Ishikawa (cell line): Measurements from ENCODE around the gene NEO1.

Source experiments
- CEBPB ChIP-seq: IDR thresholded peaks from 2 replicates; pipeline ENCODE4 v1.6.1; 2012
- CREB1 ChIP-seq: IDR thresholded peaks from 2 replicates; pipeline ENCODE4 v1.6.1; 2012; ENCODE audit warnings: low read depth
- EGR1 ChIP-seq: IDR thresholded peaks from 2 replicates; pipeline ENCODE4 v1.6.1; 2012
- EP300 ChIP-seq: IDR thresholded peaks from 2 replicates; pipeline ENCODE4 v1.6.1; 2012; ENCODE audit warnings: borderline replicate concordance
- FOXM1 ChIP-seq: IDR thresholded peaks from 2 replicates; pipeline ENCODE4 v1.6.1; 2012; ENCODE audit warnings: low read depth, borderline replicate concordance
- NFIC ChIP-seq: IDR thresholded peaks from 2 replicates; pipeline ENCODE4 v1.6.1; 2012
- RAD21 ChIP-seq: IDR thresholded peaks from 2 replicates; pipeline ENCODE4 v1.6.1; 2012; ENCODE audit warnings: low read depth
- TAF1 ChIP-seq: IDR thresholded peaks from 2 replicates; pipeline ENCODE4 v1.6.1; 2012; ENCODE audit warnings: low read depth, mild to moderate bottlenecking
- TCF12 ChIP-seq: IDR thresholded peaks from 2 replicates; pipeline ENCODE4 v1.6.1; 2012; ENCODE audit warnings: low read depth
- TEAD4 ChIP-seq: IDR thresholded peaks from 2 replicates; pipeline ENCODE4 v1.6.1; 2012
- YY1 ChIP-seq: IDR thresholded peaks from 2 replicates; pipeline ENCODE4 v1.6.1; 2012; ENCODE audit warnings: low read depth
- TF ChIP-seq, protein P1 (sequence below): IDR thresholded peaks from 2 replicates; pipeline ENCODE4 v1.6.1; 2012; ENCODE audit warnings: low read depth, mild to moderate bottlenecking
- TF ChIP-seq, protein P2 (sequence below): IDR thresholded peaks from 2 replicates; pipeline ENCODE4 v1.6.1; 2012
- TF ChIP-seq, protein P3 (sequence below): IDR thresholded peaks from 2 replicates; pipeline ENCODE4 v1.6.1; 2012

DNA sequence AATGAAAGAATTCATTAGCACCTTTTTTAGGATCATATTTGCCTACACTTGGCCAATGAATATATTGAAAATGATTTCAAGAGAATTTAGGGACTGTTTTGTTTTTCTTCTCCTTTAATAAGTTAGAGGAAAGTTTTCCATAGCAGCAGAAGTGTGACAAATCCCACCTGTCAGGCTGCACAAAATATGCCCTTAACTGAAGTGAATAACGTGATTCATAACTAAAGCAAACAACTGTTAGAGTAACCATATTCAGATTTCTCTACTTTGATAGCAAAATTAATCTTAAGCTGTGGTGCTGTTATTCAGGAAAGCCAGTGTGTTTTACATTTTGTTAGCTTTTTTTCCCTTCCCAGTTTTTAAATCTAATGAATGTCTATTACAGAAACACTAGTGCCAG is 195.1 kb downstream of the NEO1 start:
- TF ChIP-seq FOXM1 = no peak
- no peak for TF ChIP-seq CREB1
- no peak for TF ChIP-seq CEBPB
- TF ChIP-seq YY1 = no peak
- TF ChIP-seq, protein P1, sequence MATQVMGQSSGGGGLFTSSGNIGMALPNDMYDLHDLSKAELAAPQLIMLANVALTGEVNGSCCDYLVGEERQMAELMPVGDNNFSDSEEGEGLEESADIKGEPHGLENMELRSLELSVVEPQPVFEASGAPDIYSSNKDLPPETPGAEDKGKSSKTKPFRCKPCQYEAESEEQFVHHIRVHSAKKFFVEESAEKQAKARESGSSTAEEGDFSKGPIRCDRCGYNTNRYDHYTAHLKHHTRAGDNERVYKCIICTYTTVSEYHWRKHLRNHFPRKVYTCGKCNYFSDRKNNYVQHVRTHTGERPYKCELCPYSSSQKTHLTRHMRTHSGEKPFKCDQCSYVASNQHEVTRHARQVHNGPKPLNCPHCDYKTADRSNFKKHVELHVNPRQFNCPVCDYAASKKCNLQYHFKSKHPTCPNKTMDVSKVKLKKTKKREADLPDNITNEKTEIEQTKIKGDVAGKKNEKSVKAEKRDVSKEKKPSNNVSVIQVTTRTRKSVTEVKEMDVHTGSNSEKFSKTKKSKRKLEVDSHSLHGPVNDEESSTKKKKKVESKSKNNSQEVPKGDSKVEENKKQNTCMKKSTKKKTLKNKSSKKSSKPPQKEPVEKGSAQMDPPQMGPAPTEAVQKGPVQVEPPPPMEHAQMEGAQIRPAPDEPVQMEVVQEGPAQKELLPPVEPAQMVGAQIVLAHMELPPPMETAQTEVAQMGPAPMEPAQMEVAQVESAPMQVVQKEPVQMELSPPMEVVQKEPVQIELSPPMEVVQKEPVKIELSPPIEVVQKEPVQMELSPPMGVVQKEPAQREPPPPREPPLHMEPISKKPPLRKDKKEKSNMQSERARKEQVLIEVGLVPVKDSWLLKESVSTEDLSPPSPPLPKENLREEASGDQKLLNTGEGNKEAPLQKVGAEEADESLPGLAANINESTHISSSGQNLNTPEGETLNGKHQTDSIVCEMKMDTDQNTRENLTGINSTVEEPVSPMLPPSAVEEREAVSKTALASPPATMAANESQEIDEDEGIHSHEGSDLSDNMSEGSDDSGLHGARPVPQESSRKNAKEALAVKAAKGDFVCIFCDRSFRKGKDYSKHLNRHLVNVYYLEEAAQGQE = no peak
- no peak for TF ChIP-seq RAD21
- no peak for TF ChIP-seq EP300
- TF ChIP-seq EGR1 = no peak
- TF ChIP-seq TCF12 = no peak
- TF ChIP-seq, protein P2, sequence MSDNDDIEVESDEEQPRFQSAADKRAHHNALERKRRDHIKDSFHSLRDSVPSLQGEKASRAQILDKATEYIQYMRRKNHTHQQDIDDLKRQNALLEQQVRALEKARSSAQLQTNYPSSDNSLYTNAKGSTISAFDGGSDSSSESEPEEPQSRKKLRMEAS = no peak
- no peak for TF ChIP-seq TAF1
- TF ChIP-seq, protein P3, sequence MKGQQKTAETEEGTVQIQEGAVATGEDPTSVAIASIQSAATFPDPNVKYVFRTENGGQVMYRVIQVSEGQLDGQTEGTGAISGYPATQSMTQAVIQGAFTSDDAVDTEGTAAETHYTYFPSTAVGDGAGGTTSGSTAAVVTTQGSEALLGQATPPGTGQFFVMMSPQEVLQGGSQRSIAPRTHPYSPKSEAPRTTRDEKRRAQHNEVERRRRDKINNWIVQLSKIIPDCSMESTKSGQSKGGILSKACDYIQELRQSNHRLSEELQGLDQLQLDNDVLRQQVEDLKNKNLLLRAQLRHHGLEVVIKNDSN = no peak
- no peak for TF ChIP-seq NFIC
- TF ChIP-seq TEAD4 = no peak
